Kidney glomerular epithelial cell (primary cell): ENCODE results near the gene GLDC.
"Not testable (repeated sequence)": the region's sequence is repeated elsewhere in the genome, so short reads cannot be mapped to it uniquely, and the experiment has no call there.

Experiments
- DNase-seq: peaks from one replicate; lab custom pipeline; 2025; lab: John Stamatoyannopoulos, UW

The GLDC gene

DNA sequence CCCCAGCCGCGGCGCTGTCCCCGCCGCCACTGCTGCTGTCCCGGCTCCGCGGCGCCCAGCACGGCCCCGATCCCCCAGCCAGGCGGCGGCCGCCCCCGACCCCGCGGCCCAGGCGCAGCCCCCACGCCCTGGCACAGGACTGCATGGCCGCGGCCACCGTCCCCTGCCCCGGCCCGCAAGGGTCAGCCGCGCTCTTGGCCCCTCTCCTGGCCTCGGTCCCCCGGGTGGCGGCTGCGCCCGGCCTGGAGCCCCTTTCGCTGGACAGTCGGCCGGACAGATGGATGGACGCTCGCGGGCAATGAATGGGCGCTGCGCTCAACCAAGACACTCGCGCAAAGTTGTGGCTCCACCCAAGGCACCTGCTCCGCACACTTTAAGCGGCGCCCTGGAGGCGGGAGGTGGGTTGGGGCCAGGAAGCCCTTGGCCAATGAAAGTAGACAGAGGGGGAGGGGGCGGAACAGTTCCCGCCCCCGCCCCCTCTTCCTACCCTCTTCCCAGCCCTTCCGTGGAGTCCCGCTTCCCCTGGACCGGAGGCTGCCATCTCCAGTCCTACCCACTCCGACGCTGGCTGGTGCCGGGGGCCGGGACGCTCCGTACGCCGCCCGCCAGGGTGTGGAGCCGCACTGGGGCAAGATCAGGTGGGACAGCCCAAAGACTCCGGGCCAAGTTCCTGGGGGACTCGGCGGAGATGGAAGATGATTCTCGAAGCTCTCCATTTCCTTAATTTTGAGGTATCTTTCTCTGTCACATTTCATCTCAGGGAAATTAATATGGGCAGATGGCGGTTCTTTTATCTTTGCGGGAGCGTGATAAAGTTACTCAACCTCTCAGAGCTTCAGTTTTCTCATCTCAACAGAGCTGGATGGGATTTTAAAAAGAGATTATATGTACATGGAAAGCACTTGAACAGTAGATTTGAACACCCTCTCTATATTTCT, at the start of gene GLDC:
GLDC (minus strand) TSS at position 375 of the 938 bp plus-strand sequence; CDS start at position 145, 230 bp downstream.
- peak; percentile 70 for DNase-seq

GRCh38 chr9:6692881-6693361, 47.4 kb upstream of the GLDC start:
- no peak for DNase-seq

GRCh38 chr9:6692433-6692832, 46.9 kb upstream of the GLDC start:
- DNase-seq, result no peak

DNA sequence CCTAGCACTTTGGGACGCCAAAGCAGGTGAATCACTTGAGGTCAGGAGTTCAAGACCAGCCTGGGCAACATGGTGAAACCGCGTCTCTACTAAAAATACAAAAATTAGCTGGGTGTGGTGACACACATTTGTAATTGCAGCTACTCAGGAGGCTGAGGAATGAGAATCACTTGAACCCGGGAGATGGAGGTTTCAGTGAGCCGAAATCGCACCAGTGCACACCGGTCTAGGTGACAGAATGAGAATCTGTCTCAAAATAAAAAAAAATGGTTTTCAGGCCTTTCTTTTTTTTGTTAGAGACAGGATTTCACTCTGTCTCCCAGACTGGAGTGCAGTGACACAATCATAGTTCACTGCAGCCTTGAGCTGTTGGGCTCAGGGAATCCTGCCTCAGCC, 45.1 kb upstream of the GLDC start:
- not testable (repeated sequence) for DNase-seq

DNA sequence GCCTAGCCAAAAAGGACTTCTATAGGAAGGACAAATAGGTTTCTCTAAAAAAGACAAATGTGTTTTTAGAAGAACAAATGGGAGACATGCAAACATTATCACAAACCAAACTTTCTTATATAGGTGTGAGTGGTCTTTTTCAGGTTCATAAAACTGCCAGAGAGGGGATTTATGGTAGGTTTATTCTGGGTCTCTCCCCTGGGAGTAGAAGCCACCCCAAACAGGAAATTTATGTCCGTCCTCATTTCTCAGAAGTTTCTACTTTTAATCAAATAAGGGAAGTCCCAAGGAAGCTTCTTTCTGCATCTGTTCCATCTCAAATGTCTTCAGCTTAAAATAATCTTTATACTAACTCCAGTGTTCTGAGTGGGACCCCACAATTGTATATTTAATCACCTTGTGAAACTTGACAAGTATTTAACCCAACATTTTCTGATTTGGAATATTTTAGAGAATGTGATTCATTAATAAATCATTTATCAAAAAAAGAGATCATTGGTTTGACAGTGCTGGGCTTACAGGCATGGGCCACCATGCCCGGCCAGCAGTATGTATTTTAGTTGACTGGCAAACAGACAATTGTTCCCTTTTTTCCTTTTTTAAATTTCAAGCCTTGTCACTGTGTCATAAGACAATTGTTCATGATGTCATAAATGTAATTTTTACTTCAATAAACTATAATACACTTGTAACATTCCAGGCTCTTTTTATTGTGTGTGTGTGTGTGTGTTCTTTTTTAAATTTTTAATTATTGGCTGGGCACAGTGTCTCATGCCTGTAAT, 44.6 kb upstream of the GLDC start:
- no peak for DNase-seq

GRCh38 chr9:6687180-6687579, 41.7 kb upstream of the GLDC start:
- no peak for DNase-seq

GRCh38 chr9:6686396-6686795, 40.9 kb upstream of the GLDC start:
- peak; percentile 16 for DNase-seq

DNA sequence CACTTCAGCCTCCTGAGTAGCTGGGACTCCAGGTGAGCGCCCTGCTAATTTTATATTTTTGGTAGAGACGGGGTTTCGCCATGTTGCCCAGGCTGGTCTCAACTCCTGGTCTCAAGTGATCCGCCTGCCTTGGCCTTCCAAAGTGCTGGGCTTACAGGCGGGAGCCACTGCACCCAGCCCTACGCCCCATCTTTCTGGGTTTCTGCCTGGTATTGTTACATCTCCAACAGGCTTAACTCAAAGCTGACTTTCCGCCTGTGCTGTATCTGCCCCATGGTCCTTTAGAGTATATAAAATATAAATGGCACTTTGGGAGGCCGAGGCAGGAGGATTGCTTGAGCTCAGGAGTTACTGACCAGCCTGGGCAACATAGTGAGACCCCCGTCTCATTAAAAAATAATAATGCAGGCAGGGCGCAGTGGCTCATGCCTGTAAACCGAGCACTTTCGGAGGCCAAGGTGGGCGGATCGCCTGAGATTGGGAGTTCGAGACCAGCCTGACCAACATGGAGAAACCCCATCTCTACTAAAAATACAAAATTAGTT, 36.5 kb upstream of the GLDC start:
- DNase-seq, result no peak

GRCh38 chr9:6681147-6681956, 35.8 kb upstream of the GLDC start:
- peak; percentile 96 for DNase-seq

GRCh38 chr9:6680797-6681146, 35.2 kb upstream of the GLDC start:
- DNase-seq, result peak; percentile 73

DNA sequence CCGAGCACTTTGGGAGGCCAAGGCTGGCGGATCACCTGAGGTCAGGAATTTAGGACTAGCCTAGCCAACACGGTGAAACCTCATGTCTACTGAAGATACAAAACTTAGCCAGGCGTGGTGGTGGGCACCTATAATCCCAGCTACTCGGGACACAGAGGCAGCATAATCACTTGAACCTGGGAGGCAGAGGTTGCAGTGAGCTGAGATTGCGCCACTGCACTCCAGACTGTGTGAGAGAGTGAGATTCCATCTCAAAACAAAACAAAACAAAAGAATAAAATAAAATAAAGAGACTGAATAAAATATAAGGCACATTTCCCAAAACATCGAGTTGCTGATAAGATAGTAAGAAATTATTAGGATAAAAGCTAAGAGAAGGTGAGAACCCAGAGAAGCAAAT, 32.3 kb upstream of the GLDC start:
- DNase-seq, result no peak

DNA sequence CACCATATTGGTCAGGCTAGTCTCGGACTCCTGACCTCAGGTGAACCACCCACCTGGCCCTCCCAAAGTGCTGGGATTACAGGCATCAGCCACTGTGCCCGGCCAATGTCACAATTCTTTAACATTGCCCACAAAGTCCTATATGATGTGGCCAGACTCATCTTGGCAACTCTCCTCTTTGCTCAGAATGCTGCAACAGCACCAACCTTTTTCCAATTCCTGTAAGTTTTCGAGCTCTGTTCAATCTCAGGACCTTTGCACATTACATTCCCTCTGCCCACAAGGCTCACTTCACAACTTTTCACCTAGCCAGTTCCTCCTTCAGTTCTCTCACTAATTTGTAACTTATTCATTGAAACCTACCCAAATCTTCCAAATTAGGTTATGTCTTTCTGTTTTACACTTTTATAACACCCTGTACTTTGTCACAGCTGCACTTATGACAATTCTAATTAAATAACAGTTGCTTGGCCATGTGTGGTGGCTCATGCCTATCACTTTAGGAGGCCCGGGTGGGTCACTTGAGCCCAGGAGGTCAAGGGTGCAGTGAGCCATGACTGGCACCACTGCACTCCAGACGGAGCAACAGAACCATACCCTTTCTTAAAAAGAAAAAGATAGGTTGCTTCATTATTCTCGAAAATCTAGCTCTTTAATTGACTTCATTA, 30.9 kb upstream of the GLDC start:
- DNase-seq, result no peak

DNA sequence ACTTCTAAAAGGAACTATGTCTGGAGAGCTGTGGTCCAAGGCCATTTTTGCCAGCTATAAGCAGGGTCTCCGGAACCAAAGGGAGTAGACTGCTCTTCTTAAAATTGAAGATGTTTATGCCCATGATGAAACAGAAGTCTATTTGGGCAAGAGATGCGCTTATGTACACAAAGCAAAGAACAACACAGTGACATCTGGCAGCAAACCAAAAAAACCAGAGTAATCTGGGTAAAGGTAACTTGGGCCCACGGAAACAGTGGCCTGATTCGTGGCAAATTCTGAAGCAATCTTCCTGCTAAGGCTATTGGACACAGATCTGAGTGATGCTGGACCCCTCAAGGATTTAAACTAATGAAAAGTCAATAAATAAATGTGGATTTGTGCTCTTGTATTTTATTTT, 29.7 kb upstream of the GLDC start:
- no peak for DNase-seq

DNA sequence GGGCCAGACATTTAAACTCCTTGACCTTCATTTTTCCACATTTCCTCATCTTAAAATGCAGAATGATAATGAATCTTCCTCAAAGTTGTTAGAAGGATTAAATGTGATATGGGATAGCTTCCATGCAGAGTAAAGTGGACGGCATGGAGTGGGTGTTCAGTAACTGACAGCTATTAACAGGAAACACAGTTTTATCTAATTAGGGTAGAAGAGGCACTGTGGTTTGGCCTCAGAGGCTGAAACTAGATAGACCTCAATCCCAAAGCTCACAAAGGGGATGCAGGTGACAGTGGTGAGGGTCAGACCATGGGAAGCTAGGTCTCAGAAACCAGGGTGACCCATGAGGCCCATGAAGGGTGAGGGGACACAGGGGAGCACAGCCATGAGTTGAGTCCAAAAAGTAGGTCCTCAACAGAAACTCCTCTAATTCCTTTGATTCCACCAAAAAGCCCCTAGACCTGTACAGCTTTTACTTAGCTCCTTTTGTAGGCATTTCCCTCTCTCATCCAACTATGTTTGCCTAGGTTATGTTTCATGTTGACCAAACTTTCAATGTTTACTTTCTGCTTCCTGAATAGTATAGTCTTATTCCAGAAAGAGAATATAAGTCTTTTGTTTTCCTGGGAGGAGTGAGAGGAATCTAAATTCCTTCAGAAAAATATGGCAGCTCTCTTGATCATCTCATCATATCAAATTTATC, 27.9 kb upstream of the GLDC start:
- no peak for DNase-seq

DNA sequence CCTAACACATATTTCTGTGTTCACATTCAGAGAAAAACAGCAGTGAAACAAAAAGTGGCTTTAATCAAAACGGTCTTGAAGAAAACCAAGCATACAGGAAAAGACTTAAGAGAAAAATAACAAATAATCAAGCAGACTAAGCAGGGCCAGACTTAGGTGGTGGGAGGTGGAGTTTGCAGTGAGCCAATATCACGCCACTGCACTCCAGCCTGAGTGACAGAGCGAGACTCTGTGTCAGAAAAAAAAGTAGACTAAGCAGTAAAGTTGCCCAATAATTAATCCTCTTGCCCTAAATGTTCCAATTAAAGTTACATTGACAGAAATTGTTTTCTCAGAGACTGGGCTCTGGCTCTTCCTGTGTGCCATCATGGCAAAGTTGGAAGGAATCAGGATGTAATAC, 26.6 kb upstream of the GLDC start:
- no peak for DNase-seq

- no peak for DNase-seq
These were observed 25.9 kb upstream of the GLDC start for GRCh38 chr9:6671416-6671815.

DNA sequence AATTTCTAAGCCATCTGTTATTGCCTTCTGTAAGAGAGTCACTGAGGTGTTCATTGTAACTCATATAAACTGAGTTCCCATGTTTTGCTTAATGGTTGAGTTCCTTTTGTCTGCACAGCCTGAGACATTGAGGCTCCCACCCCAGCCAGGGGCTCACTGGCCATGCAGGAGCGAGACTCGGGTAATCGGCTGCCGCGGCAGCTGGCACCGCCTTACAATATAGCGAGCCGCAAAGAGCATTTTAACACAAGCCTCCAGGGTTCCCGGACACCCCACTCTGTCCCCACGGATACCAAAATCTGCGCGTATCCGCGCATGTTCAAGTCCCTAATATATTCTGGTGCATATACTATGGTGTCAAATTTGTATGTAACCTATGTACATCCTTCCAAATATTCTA, 24.4 kb upstream of the GLDC start:
- DNase-seq, result no peak

- peak; percentile 13 for DNase-seq
These were observed 22.2 kb upstream of the GLDC start for GRCh38 chr9:6667633-6668280.

GRCh38 chr9:6667080-6667479, 21.6 kb upstream of the GLDC start:
- DNase-seq, result no peak

GRCh38 chr9:6665628-6666027, 20.1 kb upstream of the GLDC start:
- DNase-seq, result no peak
